ENCODE measurements around the gene TJAP1.
"Not testable (repeated sequence)": the region's sequence is repeated elsewhere in the genome, so short reads cannot be mapped to it uniquely, and the experiment has no call there.

Gene TJAP1

GRCh38 chr6:43453831-43454230 lies 23.5 kb upstream of the TJAP1 start:
- DNase-seq, result no peak

GRCh38 chr6:43454290-43454695 lies 23.1 kb upstream of the TJAP1 start:
- no peak for DNase-seq

GRCh38 chr6:43454696-43455530 lies 22.5 kb upstream of the TJAP1 start:
- DNase-seq, result no peak

- no peak for DNase-seq
These were observed 21.6 kb upstream of the TJAP1 start, which contains the start of gene DLK2 for GRCh38 chr6:43455531-43456428. DLK2 (minus strand) TSS chr6:43455548; CDS start chr6:43454825, 723 bp downstream.

- no peak for DNase-seq
These were observed 19.7 kb upstream of the TJAP1 start for GRCh38 chr6:43457643-43458042.

GRCh38 chr6:43458154-43458553 lies 19.2 kb upstream of the TJAP1 start:
- not testable (repeated sequence) for DNase-seq

GRCh38 chr6:43459535-43459934 lies 17.8 kb upstream of the TJAP1 start:
- no peak for DNase-seq

- no peak for DNase-seq
These were observed 17.3 kb upstream of the TJAP1 start for GRCh38 chr6:43460032-43460431.

GRCh38 chr6:43461936-43462335 lies 15.4 kb upstream of the TJAP1 start:
- DNase-seq, result no peak

GRCh38 chr6:43464337-43464736 lies 13.0 kb upstream of the TJAP1 start:
- no peak for DNase-seq

- no peak for DNase-seq
These were observed 11.4 kb upstream of the TJAP1 start for GRCh38 chr6:43465948-43466347.

- DNase-seq, result not testable (repeated sequence)
These were observed 10.1 kb upstream of the TJAP1 start for GRCh38 chr6:43467265-43467664.

GRCh38 chr6:43467752-43468151 lies 9.6 kb upstream of the TJAP1 start:
- no peak for DNase-seq

GRCh38 chr6:43468240-43468639 lies 9.1 kb upstream of the TJAP1 start:
- DNase-seq, result no peak

GRCh38 chr6:43468748-43469681 lies 8.4 kb upstream of the TJAP1 start:
- no peak for DNase-seq

- DNase-seq, result no peak
These were observed 7.4 kb upstream of the TJAP1 start for GRCh38 chr6:43469947-43470346.

- no peak for DNase-seq
These were observed 6.0 kb upstream of the TJAP1 start for GRCh38 chr6:43471399-43471798.

GRCh38 chr6:43472515-43472914 lies 4.9 kb upstream of the TJAP1 start:
- DNase-seq, result no peak

GRCh38 chr6:43475516-43475915 lies 1.9 kb upstream of the TJAP1 start:
- no peak for DNase-seq

GRCh38 chr6:43476746-43477145 lies 624 bp upstream of the TJAP1 start:
- DNase-seq, result no peak

GRCh38 chr6:43478008-43478372 lies 620 bp downstream of the TJAP1 start:
- DNase-seq, result no peak

- no peak for DNase-seq
These were observed 3.7 kb downstream of the TJAP1 start for GRCh38 chr6:43481075-43481474.

All from NCI-H1694 (cell line).